ENCODE results near the gene SLC24A3.

DNA sequence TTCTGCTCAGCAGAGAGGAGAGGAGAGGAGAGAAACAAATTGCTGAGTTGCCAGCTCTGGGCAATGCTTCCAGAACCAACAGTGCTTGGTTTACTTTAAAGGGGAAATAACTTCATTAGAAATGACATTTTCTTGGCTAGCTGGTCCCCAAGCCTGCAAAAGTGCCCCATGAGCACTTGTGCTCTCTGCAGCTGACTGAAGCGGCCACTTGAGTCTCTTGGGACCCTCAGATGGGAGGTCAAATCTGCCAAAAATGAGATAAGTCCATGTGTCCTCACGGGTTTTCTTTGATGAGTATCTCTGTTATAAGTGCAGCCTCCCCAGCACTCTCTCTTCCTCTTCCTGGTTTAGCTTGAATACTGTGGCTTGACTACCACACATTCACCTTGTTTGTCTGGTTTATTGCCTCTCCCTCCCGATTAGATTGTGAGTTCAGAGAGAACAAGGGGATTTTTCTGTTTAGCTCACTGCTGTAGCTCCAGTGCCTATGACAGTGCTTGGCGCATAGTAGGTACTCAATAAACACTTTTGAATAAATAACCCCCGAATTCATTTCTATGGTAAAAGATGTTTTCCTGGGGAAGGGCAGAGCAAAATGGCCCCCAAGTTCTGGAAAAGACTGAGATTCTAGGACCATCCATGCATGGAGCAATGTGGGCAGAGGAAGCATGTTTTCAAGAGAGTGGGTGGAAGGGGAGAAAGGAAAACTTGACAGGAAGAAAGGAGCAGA lies 538.6 kb downstream of the SLC24A3 start:
- TF ChIP-seq, protein P1, sequence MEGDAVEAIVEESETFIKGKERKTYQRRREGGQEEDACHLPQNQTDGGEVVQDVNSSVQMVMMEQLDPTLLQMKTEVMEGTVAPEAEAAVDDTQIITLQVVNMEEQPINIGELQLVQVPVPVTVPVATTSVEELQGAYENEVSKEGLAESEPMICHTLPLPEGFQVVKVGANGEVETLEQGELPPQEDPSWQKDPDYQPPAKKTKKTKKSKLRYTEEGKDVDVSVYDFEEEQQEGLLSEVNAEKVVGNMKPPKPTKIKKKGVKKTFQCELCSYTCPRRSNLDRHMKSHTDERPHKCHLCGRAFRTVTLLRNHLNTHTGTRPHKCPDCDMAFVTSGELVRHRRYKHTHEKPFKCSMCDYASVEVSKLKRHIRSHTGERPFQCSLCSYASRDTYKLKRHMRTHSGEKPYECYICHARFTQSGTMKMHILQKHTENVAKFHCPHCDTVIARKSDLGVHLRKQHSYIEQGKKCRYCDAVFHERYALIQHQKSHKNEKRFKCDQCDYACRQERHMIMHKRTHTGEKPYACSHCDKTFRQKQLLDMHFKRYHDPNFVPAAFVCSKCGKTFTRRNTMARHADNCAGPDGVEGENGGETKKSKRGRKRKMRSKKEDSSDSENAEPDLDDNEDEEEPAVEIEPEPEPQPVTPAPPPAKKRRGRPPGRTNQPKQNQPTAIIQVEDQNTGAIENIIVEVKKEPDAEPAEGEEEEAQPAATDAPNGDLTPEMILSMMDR (CRISPR knock-in tag; IDR thresholded peaks at IDR 0.05): no peak
- TF ChIP-seq SOX6 (IDR thresholded peaks at IDR 0.05) (no peak), SOX6 (CRISPR knock-in tag; IDR thresholded peaks at IDR 0.05) (no peak), HDAC6 (IDR thresholded peaks at IDR 0.05; ENCODE audit: low read depth, low read length) (no peak), MAZ (IDR thresholded peaks at IDR 0.05; ENCODE audit: borderline replicate concordance, low read depth, low read length) (no peak), MAZ (CRISPR knock-in tag; IDR thresholded peaks at IDR 0.05; ENCODE audit: low read depth) (no peak)
